Measurements from ENCODE around the gene POU2F2. TPM values are rescaled to one million over a fixed set of nuclear protein-coding genes. Genes with fewer than 3 reads are reported as not detected.
"Not testable (repeated sequence)": the region's sequence is repeated elsewhere in the genome, so short reads cannot be mapped to it uniquely, and the experiment has no call there.

The POU2F2 gene
- total RNA-seq, 2 experiments from 2014 or later = 55.6 to 57.3 TPM

DNA sequence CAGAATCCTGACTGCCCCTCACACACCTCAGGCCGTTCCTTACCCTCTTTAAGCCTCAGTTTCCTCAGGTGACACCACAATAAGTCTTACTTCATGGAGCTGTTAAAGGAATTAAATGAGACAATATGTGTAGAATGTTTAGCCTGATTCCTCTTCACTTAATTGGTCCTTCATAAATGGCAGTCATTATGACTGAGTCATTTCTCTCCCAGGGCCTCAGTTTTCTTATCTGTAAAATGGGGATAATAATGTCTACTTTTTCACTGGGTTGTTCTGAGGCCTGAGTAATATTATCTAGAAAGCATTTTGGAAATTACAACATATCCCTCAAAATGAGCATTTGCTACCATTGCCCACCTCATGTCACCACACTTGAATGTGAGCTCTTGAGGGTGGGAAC, 21.6 kb downstream of the POU2F2 start:
- DNase-seq = no peak
- ChIA-PET CTCF (interaction anchor here (0.7 to 9.3 kb wide), 8 partner anchors 9 to 290 kb away, joined by 3 to 82 read pairs (median 6); partner anchors contain the start of gene POU2F2), POLR2A (interaction anchor here (0.6 to 1.0 kb wide), 2 partner anchors 13 to 169 kb away, joined by 3 read pairs; no protein-coding TSS in a partner anchor)
- Mint-ChIP-seq H3K4me1 (ENCODE audit: low read depth) (peaks cover 51% of the 10 kb centered on the region), H3K27me3 (no peaks in the 10 kb centered on the region), H3K4me3 (no peak overlapping the region), H3K9me3 (no peaks in the 10 kb centered on the region), H3K36me3 (peaks cover 34% of the 10 kb centered on the region), H3K27ac (peak overlapping the region; percentile 71)
- intact Hi-C loops (cut with micrococcal nuclease) = no loop called here

DNA sequence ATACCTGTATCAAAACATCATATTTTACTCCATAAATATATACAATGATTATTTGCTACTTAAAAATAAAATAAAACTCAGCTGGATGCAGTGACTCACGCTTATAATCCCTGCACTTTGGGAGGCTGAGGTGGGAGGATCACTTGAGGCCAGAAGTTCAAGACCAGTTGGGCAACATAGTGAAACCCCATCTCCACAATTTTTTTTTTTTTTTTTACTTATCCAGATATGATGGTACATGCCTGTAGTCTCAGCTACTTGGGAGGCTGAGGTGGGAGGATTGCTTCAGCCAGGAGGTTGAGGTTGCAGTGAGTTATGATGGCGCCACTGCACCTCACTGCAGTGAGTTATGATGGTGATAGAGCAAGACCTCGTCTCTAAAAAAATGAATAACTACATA, 22.4 kb downstream of the POU2F2 start:
- ChIA-PET CTCF (interaction anchor here (0.9 to 9.3 kb wide), 12 partner anchors 10 to 329 kb away, joined by 3 to 82 read pairs (median 12); partner anchors contain the start of genes GSK3A and POU2F2), POLR2A (interaction anchor here (1.3 kb wide), 1 partner anchor 23 kb away, joined by 3 read pairs; no protein-coding TSS in a partner anchor)
- DNase-seq = no peak
- Mint-ChIP-seq H3K36me3 (peaks cover 32% of the 10 kb centered on the region), H3K4me3 (no peak overlapping the region), H3K27me3 (no peaks in the 10 kb centered on the region), H3K9me3 (no peaks in the 10 kb centered on the region), H3K27ac (no peak overlapping the region), H3K4me1 (ENCODE audit: low read depth) (peaks cover 58% of the 10 kb centered on the region)
- intact Hi-C loops (cut with micrococcal nuclease) = loop anchor here (2.0 kb wide), 1 partner anchor 133 kb away; the partner anchor contains the start of gene GSK3A

DNA sequence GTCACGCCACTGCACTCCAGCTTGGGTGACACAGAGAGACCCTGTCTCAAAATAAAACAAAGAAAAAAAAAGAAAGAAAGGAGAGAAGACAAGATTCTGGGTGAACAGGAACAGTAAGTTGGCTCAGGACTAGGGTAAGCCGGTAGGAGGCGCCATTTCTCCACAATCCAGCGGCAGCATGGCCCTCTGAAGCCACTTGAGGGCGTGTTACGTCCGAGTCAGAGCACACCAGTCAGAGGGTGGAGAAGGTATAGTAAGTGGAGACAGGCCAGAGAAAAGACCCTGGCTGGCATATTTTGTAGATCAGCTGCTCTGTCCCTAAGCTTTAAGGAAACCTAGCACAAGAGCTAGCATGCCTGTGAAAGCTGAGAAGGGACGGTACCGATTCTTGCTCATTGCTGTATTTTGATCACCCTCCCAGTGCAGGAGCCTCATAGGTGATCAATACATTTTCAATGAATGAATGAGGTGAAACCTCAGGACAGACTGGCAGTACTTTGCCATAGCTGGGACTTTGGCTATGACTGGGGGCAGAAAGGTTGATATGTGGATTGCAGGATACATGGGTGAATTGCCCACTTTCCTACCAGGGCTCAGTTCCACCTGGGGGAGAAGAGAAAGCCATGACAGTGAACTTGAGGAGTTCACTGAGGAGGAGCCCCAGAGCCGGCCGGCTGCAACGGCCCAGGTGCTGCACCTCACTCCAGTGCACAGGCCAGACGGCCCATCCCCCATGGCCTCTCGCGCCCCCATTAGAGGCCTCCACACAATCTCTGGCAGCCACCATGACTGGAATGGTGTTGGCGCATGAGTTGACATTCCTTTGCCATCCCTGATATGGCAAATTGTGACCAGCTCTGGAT, 23.5 kb downstream of the POU2F2 start:
- Mint-ChIP-seq H3K27ac (no peak overlapping the region), H3K4me1 (ENCODE audit: low read depth) (peaks cover 55% of the 10 kb centered on the region), H3K4me3 (no peak overlapping the region), H3K36me3 (peaks cover 31% of the 10 kb centered on the region), H3K27me3 (no peaks in the 10 kb centered on the region), H3K9me3 (no peaks in the 10 kb centered on the region)
- ChIA-PET CTCF (interaction anchor here (0.6 to 9.3 kb wide), 45 partner anchors 9 to 710 kb away, joined by 3 to 82 read pairs (median 4); partner anchors contain the start of genes DEDD2, GSK3A, POU2F2 and ZNF526), POLR2A (interaction anchor here (1.3 kb wide), 1 partner anchor 24 kb away, joined by 3 read pairs; no protein-coding TSS in a partner anchor)
- intact Hi-C loops (cut with micrococcal nuclease) = loop anchor here (1.0 to 2.0 kb wide), 5 partner anchors 15 to 217 kb away; partner anchors contain the start of genes GSK3A and MEGF8
- peak; percentile 94 for DNase-seq

- ChIA-PET POLR2A (no interaction called here), CTCF (no interaction called here)
- intact Hi-C loops (cut with micrococcal nuclease) = no loop called here
- H3K27ac Mint-ChIP-seq = peak overlapping the region; percentile 19
- peaks cover 29% of the 10 kb centered on the region for H3K4me1 Mint-ChIP-seq (ENCODE audit: low read depth)
- H3K27me3 Mint-ChIP-seq = no peaks in the 10 kb centered on the region
- peaks cover 25% of the 10 kb centered on the region for H3K36me3 Mint-ChIP-seq
- DNase-seq = no peak
- H3K4me3 Mint-ChIP-seq = no peak overlapping the region
- H3K9me3 Mint-ChIP-seq = no peaks in the 10 kb centered on the region
These were observed 26.9 kb downstream of the POU2F2 start for GRCh38 chr19:42105368-42105767.

DNA sequence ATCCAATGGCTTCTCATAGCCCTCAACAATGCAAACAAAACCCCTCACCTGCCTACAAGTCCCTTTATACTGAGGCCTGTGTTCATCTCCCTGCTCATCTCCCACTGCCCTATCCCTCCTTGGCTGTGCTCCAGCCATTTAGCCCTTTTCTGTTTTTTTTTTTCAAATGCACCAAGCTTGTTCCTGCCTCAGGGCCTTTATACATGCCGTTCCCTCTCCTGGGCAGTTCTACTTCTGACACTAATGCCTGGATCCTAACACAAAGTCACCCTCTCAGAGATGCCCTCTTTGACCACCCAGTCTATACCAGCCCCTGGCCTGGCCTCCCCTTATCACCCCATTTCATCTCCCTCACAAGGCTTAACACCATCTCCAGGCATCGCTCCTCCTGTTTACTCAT, 29.4 kb downstream of the POU2F2 start:
- Mint-ChIP-seq H3K27ac (no peak overlapping the region), H3K4me1 (ENCODE audit: low read depth) (peaks cover 19% of the 10 kb centered on the region), H3K4me3 (no peak overlapping the region), H3K36me3 (peaks cover 38% of the 10 kb centered on the region), H3K27me3 (no peaks in the 10 kb centered on the region), H3K9me3 (no peaks in the 10 kb centered on the region)
- CTCF ChIA-PET = interaction anchor here (1.5 kb wide), 1 partner anchor 84 kb away, joined by 5 read pairs; no protein-coding TSS in a partner anchor
- POLR2A ChIA-PET = no interaction called here
- intact Hi-C loops (cut with micrococcal nuclease) = no loop called here
- DNase-seq = no peak

GRCh38 chr19:42100241-42100640, 32.0 kb downstream of the POU2F2 start:
- H3K27ac Mint-ChIP-seq; H3K9me3 Mint-ChIP-seq; H3K27me3 Mint-ChIP-seq; H3K4me3 Mint-ChIP-seq; POLR2A ChIA-PET; DNase-seq; H3K4me1 Mint-ChIP-seq (ENCODE audit: low read depth); intact Hi-C loops (cut with micrococcal nuclease): not testable (repeated sequence)
- H3K36me3 Mint-ChIP-seq = peaks cover 45% of the 10 kb centered on the region
- CTCF ChIA-PET = interaction anchor here (0.6 to 1.7 kb wide), 3 partner anchors 8 to 347 kb away, joined by 3 to 11 read pairs (median 6); no protein-coding TSS in a partner anchor

DNA sequence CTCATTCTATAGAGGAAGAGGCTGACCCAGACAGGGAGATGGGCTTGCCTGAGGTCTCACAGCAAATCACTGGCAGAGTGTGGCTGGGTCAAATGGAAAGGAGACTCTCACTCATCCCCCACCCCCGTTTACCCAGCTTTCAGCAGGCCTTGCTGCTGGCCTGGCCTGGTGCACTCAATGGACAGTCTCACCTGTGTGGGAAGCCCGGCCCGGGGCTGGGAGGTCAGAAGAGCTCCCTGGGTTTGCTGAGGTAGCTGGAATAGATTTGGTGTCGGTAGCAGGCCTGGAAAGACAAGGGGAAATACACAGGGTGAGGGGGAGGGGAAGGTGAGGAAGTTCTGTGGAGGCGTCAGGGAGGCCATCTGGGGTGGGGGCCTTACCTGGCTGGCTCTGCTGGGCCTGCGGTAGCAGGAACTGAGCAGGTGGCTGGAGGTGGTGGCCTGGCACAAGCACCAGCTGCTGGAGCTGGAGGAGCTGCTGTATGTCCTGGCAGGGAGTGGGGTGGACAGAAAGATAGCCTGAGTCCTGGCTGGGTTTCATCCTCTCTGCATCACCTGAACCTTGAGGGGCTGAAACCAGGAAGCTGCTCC, 32.8 kb downstream of the POU2F2 start:
- H3K36me3 Mint-ChIP-seq = peaks cover 46% of the 10 kb centered on the region
- ChIA-PET CTCF (interaction anchor here (0.6 to 1.7 kb wide), 2 partner anchors 9 to 346 kb away, joined by 6 to 11 read pairs; no protein-coding TSS in a partner anchor), POLR2A (no interaction called here)
- peaks cover 2% of the 10 kb centered on the region for H3K4me1 Mint-ChIP-seq (ENCODE audit: low read depth)
- no peak for DNase-seq
- no peak overlapping the region for H3K27ac Mint-ChIP-seq
- H3K9me3 Mint-ChIP-seq = no peaks in the 10 kb centered on the region
- H3K27me3 Mint-ChIP-seq = no peaks in the 10 kb centered on the region
- intact Hi-C loops (cut with micrococcal nuclease) = no loop called here
- no peak overlapping the region for H3K4me3 Mint-ChIP-seq

DNA sequence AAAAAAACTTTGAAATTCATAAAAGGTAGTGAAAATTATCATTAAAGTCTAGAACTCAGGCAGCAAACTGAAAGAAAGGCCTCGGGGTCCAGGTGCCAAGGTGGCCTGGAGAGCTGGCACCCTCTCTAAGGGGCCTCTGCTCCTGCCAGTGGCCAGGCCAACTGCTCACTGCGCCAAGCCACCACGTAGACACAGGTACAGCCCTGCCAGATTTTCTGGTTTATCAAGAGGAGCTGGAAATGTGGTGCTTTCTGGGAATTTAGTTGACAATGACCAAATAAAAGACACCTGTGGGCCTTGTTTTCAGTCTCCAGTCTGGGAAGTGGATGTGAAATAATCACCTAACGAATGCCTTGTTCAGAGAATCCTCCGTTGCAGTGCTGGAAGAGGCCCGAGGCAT, 33.5 kb downstream of the POU2F2 start:
- H3K36me3 Mint-ChIP-seq = peaks cover 50% of the 10 kb centered on the region
- H3K9me3 Mint-ChIP-seq = no peaks in the 10 kb centered on the region
- DNase-seq = no peak
- CTCF ChIA-PET = interaction anchor here (0.8 to 1.7 kb wide), 2 partner anchors 9 to 86 kb away, joined by 3 to 11 read pairs; no protein-coding TSS in a partner anchor
- POLR2A ChIA-PET = no interaction called here
- intact Hi-C loops (cut with micrococcal nuclease) = no loop called here
- H3K4me3 Mint-ChIP-seq = no peak overlapping the region
- H3K27me3 Mint-ChIP-seq = no peaks in the 10 kb centered on the region
- H3K27ac Mint-ChIP-seq = no peak overlapping the region
- peaks cover 2% of the 10 kb centered on the region for H3K4me1 Mint-ChIP-seq (ENCODE audit: low read depth)

DNA sequence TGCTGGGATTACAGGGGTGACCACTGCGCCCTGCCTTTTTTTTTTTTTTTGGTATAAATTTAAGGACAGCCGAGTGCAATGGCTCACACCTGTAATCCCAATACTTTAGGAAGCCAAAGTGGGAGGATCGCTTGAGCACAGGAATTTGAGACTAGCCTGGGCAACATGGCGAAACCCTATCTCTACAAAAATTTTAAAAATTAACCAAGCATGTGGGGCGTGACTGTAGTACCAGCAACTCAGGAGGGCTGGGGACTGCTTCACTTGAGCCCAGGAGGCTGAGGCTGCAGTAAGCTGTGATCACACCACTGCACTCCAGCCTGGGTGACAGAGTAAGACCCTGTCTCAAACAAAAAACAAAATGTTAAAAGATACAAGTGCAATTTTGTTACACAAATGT, 34.8 kb downstream of the POU2F2 start:
- Mint-ChIP-seq H3K27ac (no peak overlapping the region), H3K9me3 (no peaks in the 10 kb centered on the region)
- CTCF ChIA-PET = interaction anchor here (1.0 kb wide), 1 partner anchor 63 kb away, joined by 3 read pairs; no protein-coding TSS in a partner anchor

DNA sequence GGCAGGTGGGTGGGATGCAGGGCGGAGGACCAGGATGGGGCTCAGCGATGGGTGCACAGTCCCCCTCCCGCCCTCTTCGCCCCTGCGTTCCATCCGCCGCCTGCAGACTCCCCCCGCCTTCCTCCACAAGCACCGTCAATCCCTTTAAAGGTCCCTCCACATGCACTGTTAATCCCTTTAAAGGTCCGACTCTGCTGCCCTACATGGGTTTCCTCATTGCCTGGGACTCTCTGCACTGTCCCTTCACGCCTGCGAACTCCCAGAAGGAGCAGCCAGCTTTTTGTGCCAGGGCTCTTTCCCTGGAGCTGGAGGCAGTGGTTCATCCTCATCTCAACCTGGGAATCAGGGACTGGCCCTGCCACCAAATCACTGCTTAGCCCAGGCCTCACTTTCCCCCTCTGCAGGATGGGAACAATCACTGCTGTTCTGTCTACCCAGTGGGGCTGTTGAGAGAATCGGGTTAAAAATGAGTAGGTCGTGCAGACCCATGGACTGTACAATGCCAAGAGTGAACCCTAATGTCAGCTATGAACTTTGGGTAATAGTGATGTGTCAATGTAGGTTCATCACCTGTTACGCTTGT, 35.9 kb downstream of the POU2F2 start:
- peaks cover 2% of the 10 kb centered on the region for H3K4me1 Mint-ChIP-seq (ENCODE audit: low read depth)
- intact Hi-C loops (cut with micrococcal nuclease) = no loop called here
- ChIA-PET POLR2A (no interaction called here), CTCF (interaction anchor here (1.0 kb wide), 1 partner anchor 61 kb away, joined by 3 read pairs; no protein-coding TSS in a partner anchor)
- no peak for DNase-seq
- no peaks in the 10 kb centered on the region for H3K9me3 Mint-ChIP-seq
- peaks cover 54% of the 10 kb centered on the region for H3K36me3 Mint-ChIP-seq
- H3K27me3 Mint-ChIP-seq = no peaks in the 10 kb centered on the region
- H3K4me3 Mint-ChIP-seq = no peak overlapping the region
- no peak overlapping the region for H3K27ac Mint-ChIP-seq

More for the DNA sequence above, 34.8 kb downstream of the POU2F2 start:
- intact Hi-C loops (cut with micrococcal nuclease) = no loop called here
- H3K4me1 Mint-ChIP-seq (ENCODE audit: low read depth) = no peaks in the 10 kb centered on the region
- H3K27me3 Mint-ChIP-seq = no peaks in the 10 kb centered on the region
- no peak overlapping the region for H3K4me3 Mint-ChIP-seq
- H3K36me3 Mint-ChIP-seq = peaks cover 51% of the 10 kb centered on the region
- POLR2A ChIA-PET = interaction anchor here (0.6 kb wide), 1 partner anchor 21 kb away, joined by 4 read pairs; no protein-coding TSS in a partner anchor
- no peak for DNase-seq

DNA sequence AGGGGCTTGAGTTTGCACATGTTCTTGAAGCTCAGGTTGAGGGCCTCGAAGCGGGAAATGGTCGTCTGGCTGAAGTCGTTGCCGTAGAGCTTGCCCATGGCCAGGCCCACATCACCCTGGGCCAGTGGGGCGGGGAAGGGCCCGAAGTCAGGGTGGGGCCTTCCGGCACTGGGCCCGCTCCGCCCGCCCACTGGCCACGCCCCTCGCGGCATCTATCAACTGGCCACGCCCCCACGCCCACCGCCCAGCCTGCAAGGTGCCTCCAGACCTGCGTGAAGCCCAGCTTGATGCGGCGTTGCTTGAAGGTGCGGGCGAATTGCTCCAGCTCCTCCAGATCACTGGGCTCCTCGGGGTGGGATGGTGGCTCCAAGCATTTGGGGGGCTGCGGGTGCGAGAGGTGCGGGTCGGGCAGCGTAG, 36.4 kb downstream of the POU2F2 start:
- Mint-ChIP-seq H3K27me3 (no peaks in the 10 kb centered on the region), H3K9me3 (no peaks in the 10 kb centered on the region), H3K36me3 (peaks cover 53% of the 10 kb centered on the region), H3K27ac (no peak overlapping the region), H3K4me3 (no peak overlapping the region), H3K4me1 (ENCODE audit: low read depth) (peaks cover 6% of the 10 kb centered on the region)
- CTCF ChIA-PET = no interaction called here
- POLR2A ChIA-PET = no interaction called here
- peak; percentile 20 for DNase-seq
- intact Hi-C loops (cut with micrococcal nuclease) = no loop called here

Data from activated CD4-positive, alpha-beta memory T cell treated with anti-CD3 and anti-CD28 coated beads for 36 hours (primary cell).